Measurements from ENCODE around the gene TXN.
"Not testable (repeated sequence)": the region's sequence is repeated elsewhere in the genome, so short reads cannot be mapped to it uniquely, and the experiment has no call there.

The TXN gene

DNA sequence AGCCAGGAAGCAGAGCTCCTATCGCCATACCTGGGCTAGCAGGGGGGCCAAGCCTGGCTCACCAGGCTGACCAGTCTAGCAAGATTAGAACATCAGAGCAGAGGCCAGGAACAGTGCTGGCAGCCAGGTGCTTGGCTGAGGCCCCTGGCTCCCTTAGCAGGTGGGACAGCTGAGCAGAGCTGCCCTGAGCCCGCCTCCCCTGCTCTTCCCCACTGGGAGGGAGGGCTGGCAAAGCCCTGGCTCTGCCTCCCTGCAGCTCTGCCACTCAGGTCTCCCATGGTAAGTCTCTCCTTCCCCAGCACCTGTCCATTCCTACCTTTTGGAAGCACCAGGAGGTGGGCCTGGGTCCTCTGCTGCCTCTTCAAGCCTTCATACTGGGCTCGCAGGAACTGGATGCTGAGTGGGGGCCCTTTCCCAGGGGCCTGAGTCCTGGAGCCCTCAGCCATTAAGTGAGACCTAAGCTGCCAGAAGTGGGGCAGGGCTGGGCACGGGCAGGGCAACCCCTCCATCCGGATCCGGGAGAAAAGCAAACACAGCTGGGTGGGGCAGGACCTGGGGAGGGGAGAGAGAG, 49.2 kb downstream of the TXN start:
- Histone ChIP-seq H3K36me3 (ENCODE audit: control insufficient read depth, insufficient read depth, low read length) (no peaks in the 10 kb centered on the region), H3K27me3 (replicated peaks; ENCODE audit: control insufficient read depth, insufficient read depth, low read length) (no peaks in the 10 kb centered on the region; the same call in 1 of the 2 replicates), H3K4me3 (replicated peaks; ENCODE audit: low read depth, low read length) (no peak overlapping the region)
- TF ChIP-seq CTCF (IDR thresholded peaks at IDR 0.05; ENCODE audit: insufficient read depth, low read length, poor library complexity, severe bottlenecking): no peak
- no peak for DNase-seq (ENCODE audit: extremely low read depth, insufficient read length)

GRCh38 chr9:110206389-110206788, 49.9 kb downstream of the TXN start:
- Histone ChIP-seq H3K27me3 (replicated peaks; ENCODE audit: control insufficient read depth, insufficient read depth, low read length) (no peaks in the 10 kb centered on the region; the same call in 1 of the 2 replicates), H3K36me3 (ENCODE audit: control insufficient read depth, insufficient read depth, low read length) (no peaks in the 10 kb centered on the region), H3K4me3 (replicated peaks; ENCODE audit: low read depth, low read length) (no peak overlapping the region)
- no peak for DNase-seq (ENCODE audit: extremely low read depth, insufficient read length)
- TF ChIP-seq CTCF (IDR thresholded peaks at IDR 0.05; ENCODE audit: insufficient read depth, low read length, poor library complexity, severe bottlenecking): no peak

DNA sequence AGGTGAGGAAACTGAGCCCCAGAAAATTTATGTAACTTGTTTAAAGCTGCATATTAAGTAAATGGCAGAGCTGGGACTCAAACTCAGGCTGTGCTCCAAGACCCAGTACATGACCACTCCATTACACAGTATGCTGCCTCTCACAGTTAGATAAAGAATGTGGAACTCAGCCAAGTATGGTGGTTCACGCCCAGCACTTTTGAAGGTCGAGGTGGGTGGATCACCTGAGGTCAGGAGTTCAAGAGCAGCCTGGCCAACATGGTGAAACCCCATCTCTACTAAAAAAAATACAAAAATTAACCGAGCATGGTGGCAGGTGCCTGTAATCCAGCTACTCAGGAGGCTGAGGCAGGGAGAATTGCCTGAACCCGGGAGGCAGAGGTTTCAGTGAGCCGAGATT, 50.7 kb downstream of the TXN start:
- not testable (repeated sequence) for DNase-seq (ENCODE audit: extremely low read depth, insufficient read length); H3K27me3 ChIP-seq (replicated peaks; ENCODE audit: control insufficient read depth, insufficient read depth, low read length); H3K4me3 ChIP-seq (replicated peaks; ENCODE audit: low read depth, low read length); H3K36me3 ChIP-seq (ENCODE audit: control insufficient read depth, insufficient read depth, low read length)

DNA sequence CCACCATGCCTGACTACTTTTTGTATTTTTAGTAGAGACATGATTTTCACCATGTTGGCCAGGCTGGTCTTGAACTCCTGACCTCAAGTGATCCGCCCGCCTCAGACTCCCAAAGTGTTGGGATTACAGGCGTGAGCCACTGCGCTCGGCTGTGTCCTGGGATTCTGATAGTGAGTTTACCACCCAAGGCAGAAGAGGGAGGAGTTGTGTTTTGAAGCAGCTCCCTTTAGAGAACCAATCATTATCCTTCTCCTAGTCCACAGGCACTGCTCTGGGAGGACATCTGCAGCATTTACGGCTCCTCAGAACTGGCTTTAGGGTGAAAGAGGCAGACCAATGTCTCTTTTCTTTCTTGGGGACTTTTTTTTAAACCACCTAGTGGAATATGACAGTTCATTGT, 54.1 kb downstream of the TXN start:
- no peak for TF ChIP-seq CTCF (IDR thresholded peaks at IDR 0.05; ENCODE audit: insufficient read depth, low read length, poor library complexity, severe bottlenecking)
- no peak for DNase-seq (ENCODE audit: extremely low read depth, insufficient read length)
- no peak overlapping the region for H3K4me3 ChIP-seq (replicated peaks; ENCODE audit: low read depth, low read length)
- H3K27me3 ChIP-seq (replicated peaks; ENCODE audit: control insufficient read depth, insufficient read depth, low read length): no peaks in the 10 kb centered on the region; the same call in 1 of the 2 replicates
- H3K36me3 ChIP-seq (ENCODE audit: control insufficient read depth, insufficient read depth, low read length): no peaks in the 10 kb centered on the region

GRCh38 chr9:110199643-110200042, 56.7 kb downstream of the TXN start:
- DNase-seq (ENCODE audit: extremely low read depth, insufficient read length): no peak
- Histone ChIP-seq H3K36me3 (ENCODE audit: control insufficient read depth, insufficient read depth, low read length) (no peaks in the 10 kb centered on the region), H3K4me3 (replicated peaks; ENCODE audit: low read depth, low read length) (no peak overlapping the region), H3K27me3 (replicated peaks; ENCODE audit: control insufficient read depth, insufficient read depth, low read length) (no peaks in the 10 kb centered on the region)
- no peak for TF ChIP-seq CTCF (IDR thresholded peaks at IDR 0.05; ENCODE audit: insufficient read depth, low read length, poor library complexity, severe bottlenecking)

GRCh38 chr9:110198357-110198756, 58.0 kb downstream of the TXN start:
- DNase-seq (ENCODE audit: extremely low read depth, insufficient read length): no peak
- Histone ChIP-seq H3K4me3 (replicated peaks; ENCODE audit: low read depth, low read length) (no peak overlapping the region), H3K27me3 (replicated peaks; ENCODE audit: control insufficient read depth, insufficient read depth, low read length) (no peaks in the 10 kb centered on the region), H3K36me3 (ENCODE audit: control insufficient read depth, insufficient read depth, low read length) (no peaks in the 10 kb centered on the region)
- TF ChIP-seq CTCF (IDR thresholded peaks at IDR 0.05; ENCODE audit: insufficient read depth, low read length, poor library complexity, severe bottlenecking): no peak

All from GM06990 (cell line).